ENCODE data around the gene SAP30.

Gene SAP30

DNA sequence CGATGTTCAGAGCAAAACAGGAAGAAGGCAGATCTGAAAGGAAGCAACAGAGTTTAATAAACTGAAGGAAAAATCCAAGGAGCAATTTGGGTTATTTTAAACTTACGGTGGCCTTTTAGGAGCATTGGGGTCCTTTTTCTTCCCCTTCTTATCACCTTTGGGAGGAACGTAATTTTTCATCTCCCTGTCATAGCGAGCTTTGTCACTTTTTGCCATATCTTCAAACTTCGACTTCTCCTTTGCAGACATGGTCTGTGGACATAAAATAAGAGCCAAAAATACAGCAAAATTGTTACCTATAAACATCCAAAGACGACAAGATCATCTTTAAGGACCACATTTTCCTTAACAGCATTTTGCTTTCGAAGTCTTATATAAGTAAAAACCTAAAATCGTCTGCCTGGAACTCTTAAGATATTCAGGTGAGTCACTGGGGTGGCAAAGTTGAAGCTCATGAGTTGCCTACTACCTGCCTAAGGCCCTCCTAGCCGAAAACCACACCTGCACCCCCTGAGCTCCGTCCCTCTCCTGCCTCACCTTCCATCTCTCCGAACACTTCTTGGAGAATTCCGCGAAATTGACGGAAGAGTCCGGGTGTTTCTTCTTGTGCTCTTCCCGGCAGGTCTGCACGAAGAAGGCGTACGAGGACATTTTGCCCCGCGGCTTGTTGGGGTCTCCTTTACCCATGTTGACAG, 37.6 kb upstream of the SAP30 start:
- TF ChIP-seq, protein P1, sequence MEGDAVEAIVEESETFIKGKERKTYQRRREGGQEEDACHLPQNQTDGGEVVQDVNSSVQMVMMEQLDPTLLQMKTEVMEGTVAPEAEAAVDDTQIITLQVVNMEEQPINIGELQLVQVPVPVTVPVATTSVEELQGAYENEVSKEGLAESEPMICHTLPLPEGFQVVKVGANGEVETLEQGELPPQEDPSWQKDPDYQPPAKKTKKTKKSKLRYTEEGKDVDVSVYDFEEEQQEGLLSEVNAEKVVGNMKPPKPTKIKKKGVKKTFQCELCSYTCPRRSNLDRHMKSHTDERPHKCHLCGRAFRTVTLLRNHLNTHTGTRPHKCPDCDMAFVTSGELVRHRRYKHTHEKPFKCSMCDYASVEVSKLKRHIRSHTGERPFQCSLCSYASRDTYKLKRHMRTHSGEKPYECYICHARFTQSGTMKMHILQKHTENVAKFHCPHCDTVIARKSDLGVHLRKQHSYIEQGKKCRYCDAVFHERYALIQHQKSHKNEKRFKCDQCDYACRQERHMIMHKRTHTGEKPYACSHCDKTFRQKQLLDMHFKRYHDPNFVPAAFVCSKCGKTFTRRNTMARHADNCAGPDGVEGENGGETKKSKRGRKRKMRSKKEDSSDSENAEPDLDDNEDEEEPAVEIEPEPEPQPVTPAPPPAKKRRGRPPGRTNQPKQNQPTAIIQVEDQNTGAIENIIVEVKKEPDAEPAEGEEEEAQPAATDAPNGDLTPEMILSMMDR (IDR thresholded peaks at IDR 0.05) = no peak
- Mint-ChIP-seq H3K4me3 (peak overlapping the region; percentile 96), H3K27ac (peak overlapping the region; percentile 43), H3K4me1 (peaks cover 44% of the 10 kb centered on the region), H3K36me3 (ENCODE audit: low read depth) (peaks cover 52% of the 10 kb centered on the region), H3K9me3 (no peaks in the 10 kb centered on the region), H3K27me3 (ENCODE audit: low read depth, poor library complexity) (peaks cover 3% of the 10 kb centered on the region)
- no peak for DNase-seq

DNA sequence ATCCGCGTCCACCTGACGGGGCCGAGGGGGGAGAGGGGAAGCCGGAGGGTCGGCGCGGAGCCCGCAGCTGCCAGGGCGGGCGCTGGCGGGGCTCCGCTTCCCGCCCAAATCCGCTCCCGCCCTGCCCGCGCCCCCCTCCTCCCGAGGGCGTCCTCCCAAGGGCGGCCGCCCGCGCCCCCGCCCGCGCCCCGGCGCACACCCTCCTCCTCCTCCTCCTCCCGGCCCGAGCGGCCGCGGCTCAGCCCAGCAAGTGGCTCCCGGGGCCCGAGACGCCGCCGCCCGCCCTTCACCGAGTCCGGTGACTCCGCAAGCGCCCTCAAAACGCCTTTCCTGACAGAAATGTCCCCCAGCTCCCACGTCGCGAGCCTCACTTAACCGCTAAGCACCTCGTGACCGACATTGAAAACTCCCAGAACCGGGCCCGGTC, 37.1 kb upstream of the SAP30 start:
- Mint-ChIP-seq H3K36me3 (ENCODE audit: low read depth) (peaks cover 47% of the 10 kb centered on the region), H3K27ac (peak overlapping the region; percentile 100), H3K9me3 (no peaks in the 10 kb centered on the region), H3K4me3 (peak overlapping the region; percentile 96), H3K4me1 (peaks cover 44% of the 10 kb centered on the region), H3K27me3 (ENCODE audit: low read depth, poor library complexity) (peaks cover 3% of the 10 kb centered on the region)
- peak; percentile 68 for DNase-seq
- TF ChIP-seq, protein P1 (IDR thresholded peaks at IDR 0.05) = no peak

DNA sequence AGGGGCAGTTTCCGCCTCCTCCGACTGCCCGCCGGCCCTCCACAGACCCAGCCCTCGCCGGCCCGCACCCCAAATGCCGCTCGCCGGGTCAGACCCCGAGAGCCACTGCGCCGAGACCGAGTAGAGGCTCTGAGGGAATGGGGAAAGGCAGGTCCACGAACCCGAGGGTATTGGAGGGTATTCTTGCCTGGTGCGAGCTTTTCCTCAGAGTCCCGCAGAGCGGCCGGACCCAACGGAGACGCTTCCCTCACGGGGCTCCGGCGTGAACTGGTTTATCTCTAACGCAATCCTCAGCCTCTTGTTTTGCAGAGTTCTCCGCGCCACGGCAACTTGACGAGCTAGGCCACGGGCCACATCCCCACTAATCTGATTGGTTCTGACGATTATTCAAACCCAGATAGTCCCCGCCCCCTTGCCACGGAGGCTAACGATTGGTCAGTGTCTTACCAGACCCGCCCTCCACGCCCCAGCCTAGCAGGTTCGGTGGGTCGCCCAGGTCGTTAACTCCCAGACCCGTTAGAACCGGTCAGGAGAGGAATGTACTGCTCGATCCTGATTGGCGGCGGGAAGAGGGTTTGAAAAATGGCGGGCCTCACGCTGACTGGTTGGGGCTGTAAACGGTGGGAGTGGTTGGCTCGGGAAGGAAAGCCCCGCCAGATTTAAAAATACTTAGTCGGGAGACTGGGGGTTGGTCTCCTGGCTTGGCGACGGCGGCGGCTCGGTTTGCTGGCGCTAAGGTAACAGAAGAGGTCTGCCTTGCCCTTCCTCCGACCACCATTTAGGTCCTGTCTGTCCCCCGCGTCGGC, 36.5 kb upstream of the SAP30 start, which contains the start of gene HMGB2:
Gene HMGB2, minus strand, starts transcription at position 274 of the 806 bp plus-strand sequence. CDS start 709 bp downstream, outside the sequence.
- Mint-ChIP-seq H3K27me3 (ENCODE audit: low read depth, poor library complexity) (peaks cover 3% of the 10 kb centered on the region), H3K27ac (peak within 1 kb of the TSS; percentile 100), H3K9me3 (no peaks in the 10 kb centered on the region), H3K4me3 (peak within 1 kb of the TSS; percentile 96), H3K4me1 (peaks cover 44% of the 10 kb centered on the region), H3K36me3 (ENCODE audit: low read depth) (peaks cover 41% of the 10 kb centered on the region)
- DNase-seq = peak; percentile 100
- TF ChIP-seq, protein P1 (IDR thresholded peaks at IDR 0.05) = no peak

DNA sequence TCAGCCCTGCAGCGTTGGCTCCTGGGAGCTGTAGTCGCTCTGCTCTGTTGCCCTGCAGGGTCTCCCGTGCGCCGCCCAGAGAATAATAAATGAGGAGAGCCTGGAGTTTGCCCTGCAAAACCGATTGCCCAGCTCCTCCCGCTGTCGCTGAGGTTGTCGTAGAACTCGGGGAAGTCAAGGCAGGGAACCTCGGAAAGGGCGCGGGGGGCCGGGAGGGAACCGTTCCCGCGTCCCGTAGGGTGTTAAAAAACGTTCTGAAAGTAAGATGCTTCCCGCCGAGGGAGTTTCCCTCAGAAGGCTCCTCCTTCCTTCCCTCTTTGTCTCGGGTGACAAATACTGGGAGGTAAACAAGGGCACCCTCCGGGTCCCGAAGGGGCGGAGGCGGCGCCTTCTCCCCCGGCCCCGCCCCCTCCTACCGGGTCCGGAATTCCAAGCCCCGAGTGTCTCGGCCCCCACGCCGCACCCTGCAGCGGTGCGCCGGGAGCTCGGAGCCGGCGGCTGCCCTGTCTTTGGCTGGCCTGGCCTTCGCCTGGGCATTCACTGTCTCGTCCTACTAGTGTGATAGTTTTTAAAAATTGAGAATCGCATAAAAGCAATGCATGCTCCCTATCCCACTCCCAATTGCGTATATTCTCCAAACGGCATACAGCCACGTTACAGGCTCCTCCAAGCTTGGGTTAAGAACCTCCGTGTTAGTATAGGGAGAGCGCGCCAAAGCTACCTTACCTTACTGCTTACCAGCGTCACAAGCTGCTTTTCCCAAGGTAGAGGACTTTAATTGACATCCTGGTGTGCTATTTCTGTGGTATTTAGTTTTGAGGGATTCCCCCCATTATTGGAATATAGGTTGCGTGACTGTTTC, 35.6 kb upstream of the SAP30 start:
- peaks cover 44% of the 10 kb centered on the region for H3K4me1 Mint-ChIP-seq
- peak; percentile 87 for DNase-seq
- peak overlapping the region; percentile 96 for H3K4me3 Mint-ChIP-seq
- TF ChIP-seq, protein P1 (IDR thresholded peaks at IDR 0.05) = no peak
- H3K27me3 Mint-ChIP-seq (ENCODE audit: low read depth, poor library complexity) = peaks cover 3% of the 10 kb centered on the region
- peak overlapping the region; percentile 100 for H3K27ac Mint-ChIP-seq
- peaks cover 32% of the 10 kb centered on the region for H3K36me3 Mint-ChIP-seq (ENCODE audit: low read depth)
- no peaks in the 10 kb centered on the region for H3K9me3 Mint-ChIP-seq

DNA sequence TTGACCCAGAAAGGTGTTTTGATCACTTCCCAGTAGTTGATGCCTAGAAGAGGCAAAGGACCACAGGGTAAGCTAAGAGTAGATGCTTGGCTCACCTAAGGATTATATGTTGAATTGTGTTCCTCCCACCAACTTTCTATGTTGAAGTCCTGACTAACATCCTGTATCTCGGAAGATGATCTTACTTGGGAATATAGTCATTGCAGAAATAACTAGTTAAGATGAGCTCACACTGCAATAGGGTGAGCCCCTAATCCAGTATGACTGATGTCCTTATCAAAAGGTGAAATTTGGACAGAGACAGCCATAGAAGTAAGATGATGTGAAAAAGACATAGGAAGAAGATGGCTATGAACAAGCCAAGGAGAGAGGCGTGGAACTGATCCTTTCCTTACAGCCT, 33.3 kb upstream of the SAP30 start:
- Mint-ChIP-seq H3K36me3 (ENCODE audit: low read depth) (peaks cover 16% of the 10 kb centered on the region), H3K9me3 (no peaks in the 10 kb centered on the region), H3K27me3 (ENCODE audit: low read depth, poor library complexity) (peaks cover 3% of the 10 kb centered on the region), H3K4me3 (no peak overlapping the region), H3K27ac (no peak overlapping the region), H3K4me1 (peaks cover 31% of the 10 kb centered on the region)
- TF ChIP-seq, protein P1 (IDR thresholded peaks at IDR 0.05) = no peak
- no peak for DNase-seq

All from nephron progenitor cell (in vitro differentiated cells).